Right lobe of liver (tissue), 6 donors: ENCODE data around the gene TGFBR3. TPM values are rescaled to one million over a fixed set of nuclear protein-coding genes. Genes with fewer than 3 reads are reported as not detected.

Experiments used
- ATAC-seq, 4 donors: fragments of 200-7000 bp; cut with Tn5 transposase; one replicate each; pipeline ENCODE4 v1.9.1; 2020; ENCODE audit warnings: mild to moderate bottlenecking in 4 of 4, moderate library complexity in 4 of 4
- DNase-seq, 3 donors: peaks; one replicate each; pipeline ENCODE4 v3.0.0-alpha.2; 2020
- H3K27ac ChIP-seq, 3 donors: fragments of 200-600 bp; one replicate each; pipeline ENCODE4 v1.8.0; 2022
- H3K27me3 ChIP-seq, 2 donors: fragments of 200-600 bp; one replicate each; pipeline ENCODE4 v1.8.0; 2022
- H3K36me3 ChIP-seq, 4 donors: fragments of 200-600 bp; sonication (generic) in 1 of 4; one replicate each; pipeline versions ENCODE4 v1.5.1 to v1.8.0; 2017 to 2022; ENCODE audit warnings: control low read depth in 1 of 4
- H3K4me1 ChIP-seq, 4 donors: fragments of 200-600 bp; sonication (generic) in 1 of 4; one replicate each; pipeline versions ENCODE4 v1.5.1 to v1.8.0; 2017 to 2022; ENCODE audit warnings: control low read depth in 1 of 4
- H3K4me3 ChIP-seq, 3 donors: fragments of 200-600 bp; one replicate each; pipeline ENCODE4 v1.8.0; 2022
- H3K9me3 ChIP-seq, 4 donors: fragments of 200-600 bp; sonication (generic) in 1 of 4; one replicate each; pipeline versions ENCODE4 v1.5.1 to v1.8.0; 2017 to 2022; ENCODE audit warnings: control low read depth in 1 of 4
- CTCF ChIP-seq, 4 donors: fragments of 200-600 bp in 3 of 4; fragments of 450-650 bp in 1 of 4; IDR thresholded peaks; one replicate each; pipeline versions ENCODE4 v1.5.1 to v1.8.0; 2016 to 2022; ENCODE audit warnings: antibody characterized with exemption in 4 of 4, mild to moderate bottlenecking in 2 of 4
- POLR2A ChIP-seq: fragments of 450-650 bp; IDR thresholded peaks from one replicate; pipeline ENCODE4 v1.6.1; 2017; ENCODE audit warnings: antibody characterized with exemption, mild to moderate bottlenecking
- WGBS: methylation state at CpG from one replicate; pipeline ENCODE4 v1.1.6; 2018; ENCODE audit warnings: low coverage, low lambda C conversion rate; ENCODE audit not compliant: insufficient coverage; ENCODE audit errors: missing lambda C conversion rate; 5-methylcytosine and 5-hydroxymethylcytosine counted together
- intact Hi-C, 2 donors: fragments of 100-400 bp; cut with DNase I; formaldehyde crosslinking; loops; one replicate each; pipeline versions ENCODE4 v1.11.2 to v1.14.1; 2022
- total RNA-seq, 6 experiments: library from RNA; depleted of rRNA in 2 of 6; stranded (reverse); fragments of >200 nt in 2 of 6; fragmentation: NEBNext Ultra II Directional in 3 of 6; extraction: Animal tissue kit (Norgen Biotek cat#: 25700) in 3 of 6; gene quantifications; one replicate each; pipeline versions ENCODE4 v1.1.0 to v1.2.4, GENCODE V29; 2016 to 2023
- donor health status: DM: no; HTN: yes; CAD: no.
- donor health status: DM: no; HTN: no; CAD: no.
- donor health status: DM: no; HTN: no; CAD: no.
- donor health status: DM: no; HTN: yes; CAD: no.
- donor health status: DM: no; HTN: yes; CAD: no.

The TGFBR3 gene
- total RNA-seq, 6 experiments from 2014 or later = 9.0 to 32.3 (median 18.1) TPM

GRCh38 chr1:91732291-91733107 lies 153.5 kb downstream of the TGFBR3 start:
- ATAC-seq (no peak), DNase-seq (no peak)
- 79% methylated on average over 12 of the region's 15 CpGs for WGBS
- TF ChIP-seq CTCF (IDR thresholded peaks at IDR 0.05) = no peak
- TF ChIP-seq POLR2A = no peak
- intact Hi-C loops = no loop called here
- H3K27ac ChIP-seq = peak overlapping the region; percentile 45 to 80 (median 61)
- H3K4me1 ChIP-seq = peaks cover 0 to 47% (median 22%) of the 10 kb centered on the region in 4 donors
- H3K9me3 ChIP-seq = no peaks in the 10 kb centered on the region
- no peaks in the 10 kb centered on the region for H3K27me3 ChIP-seq
- peaks cover 0 to 4% (median 2%) of the 10 kb centered on the region in 4 donors for H3K36me3 ChIP-seq
- no peak overlapping the region for H3K4me3 ChIP-seq

- DNase-seq (peak in 2 of 3 donors; percentile 32 to 54), ATAC-seq (peak; percentile 30 to 53 (median 44))
- Histone ChIP-seq H3K27ac (peak overlapping the region; percentile 57 to 80 (median 61)), H3K9me3 (no peaks in the 10 kb centered on the region), H3K36me3 (peaks cover 0 to 7% (median 2%) of the 10 kb centered on the region in 4 donors), H3K4me3 (no peak overlapping the region), H3K27me3 (no peaks in the 10 kb centered on the region), H3K4me1 (peaks cover 0 to 47% (median 19%) of the 10 kb centered on the region in 4 donors)
- intact Hi-C loops = no loop called here
- no peak for TF ChIP-seq CTCF (IDR thresholded peaks at IDR 0.05)
- 0% methylated on average over 4 of the region's 4 CpGs for WGBS
Observed at GRCh38 chr1:91731815-91732214, 154.1 kb downstream of the TGFBR3 start.

GRCh38 chr1:91730801-91731732 lies 154.9 kb downstream of the TGFBR3 start:
- H3K4me1 ChIP-seq = peaks cover 0 to 47% (median 16%) of the 10 kb centered on the region in 4 donors
- no peak overlapping the region for H3K4me3 ChIP-seq
- no peaks in the 10 kb centered on the region for H3K27me3 ChIP-seq
- peak overlapping the region; percentile 57 to 80 (median 61) for H3K27ac ChIP-seq
- H3K9me3 ChIP-seq = no peaks in the 10 kb centered on the region
- intact Hi-C loops = no loop called here
- ATAC-seq (peak; percentile 56 to 82 (median 67)), DNase-seq (peak; percentile 79 to 82 (median 79))
- H3K36me3 ChIP-seq = peaks cover 0 to 7% (median 2%) of the 10 kb centered on the region in 4 donors
- TF ChIP-seq POLR2A (no peak), CTCF (IDR thresholded peaks at IDR 0.05) (no peak)
- WGBS = 44% methylated on average over 9 of the region's 15 CpGs

GRCh38 chr1:91729621-91730358 lies 156.2 kb downstream of the TGFBR3 start:
- intact Hi-C loops = no loop called here
- DNase-seq (no peak), ATAC-seq (no peak)
- Histone ChIP-seq H3K9me3 (no peaks in the 10 kb centered on the region), H3K27me3 (no peaks in the 10 kb centered on the region), H3K27ac (peak overlapping the region in 2 of 3 donors; percentile 41 to 80), H3K4me1 (peaks cover 0 to 40% (median 10%) of the 10 kb centered on the region in 4 donors), H3K4me3 (no peak overlapping the region), H3K36me3 (peaks cover 0 to 7% (median 2%) of the 10 kb centered on the region in 4 donors)
- 83% methylated on average over 10 of the region's 11 CpGs for WGBS
- TF ChIP-seq POLR2A = no peak
- no peak for TF ChIP-seq CTCF (IDR thresholded peaks at IDR 0.05)
